ENCODE measurements around the gene BBS9.
"Not testable (repeated sequence)": the region's sequence is repeated elsewhere in the genome, so short reads cannot be mapped to it uniquely, and the experiment has no call there.

BBS9 gene

GRCh38 chr7:33261585-33261984 lies 132.2 kb downstream of the BBS9 start:
- no peak for DNase-seq (ENCODE audit: low read depth, low spot score)
- H3K27ac ChIP-seq, result no peak overlapping the region

GRCh38 chr7:33262476-33262875 lies 133.1 kb downstream of the BBS9 start:
- DNase-seq (ENCODE audit: low read depth, low spot score), result no peak
- no peak overlapping the region for H3K27ac ChIP-seq

GRCh38 chr7:33271839-33272371 lies 142.5 kb downstream of the BBS9 start:
- not testable (repeated sequence) for H3K27ac ChIP-seq; DNase-seq (ENCODE audit: low read depth, low spot score)

- DNase-seq (ENCODE audit: low read depth, low spot score), result no peak
- no peak overlapping the region for H3K27ac ChIP-seq
These were observed 144.0 kb downstream of the BBS9 start for GRCh38 chr7:33273356-33273755.

- no peak overlapping the region for H3K27ac ChIP-seq
- DNase-seq (ENCODE audit: low read depth, low spot score), result no peak
These were observed 147.0 kb downstream of the BBS9 start for GRCh38 chr7:33276325-33276724.

- no peak overlapping the region for H3K27ac ChIP-seq
- DNase-seq (ENCODE audit: low read depth, low spot score), result no peak
These were observed 147.4 kb downstream of the BBS9 start for GRCh38 chr7:33276729-33277128.

- H3K27ac ChIP-seq, result no peak overlapping the region
- no peak for DNase-seq (ENCODE audit: low read depth, low spot score)
These were observed 148.7 kb downstream of the BBS9 start for GRCh38 chr7:33278095-33278494.

- no peak for DNase-seq (ENCODE audit: low read depth, low spot score)
These were observed 157.1 kb downstream of the BBS9 start for GRCh38 chr7:33286501-33286900.

GRCh38 chr7:33287738-33288137 lies 158.4 kb downstream of the BBS9 start:
- H3K27ac ChIP-seq, result peak overlapping the region; percentile 56
- DNase-seq (ENCODE audit: low read depth, low spot score), result peak; percentile 31

More at GRCh38 chr7:33286501-33286900, 157.1 kb downstream of the BBS9 start:
- H3K27ac ChIP-seq, result no peak overlapping the region

GRCh38 chr7:33298848-33299247 lies 169.5 kb downstream of the BBS9 start:
- H3K27ac ChIP-seq, result no peak overlapping the region
- no peak for DNase-seq (ENCODE audit: low read depth, low spot score)

GRCh38 chr7:33299425-33299824 lies 170.1 kb downstream of the BBS9 start:
- DNase-seq (ENCODE audit: low read depth, low spot score), result no peak
- no peak overlapping the region for H3K27ac ChIP-seq

GRCh38 chr7:33300131-33300530 lies 170.8 kb downstream of the BBS9 start:
- no peak overlapping the region for H3K27ac ChIP-seq
- no peak for DNase-seq (ENCODE audit: low read depth, low spot score)

GRCh38 chr7:33300742-33301141 lies 171.4 kb downstream of the BBS9 start:
- DNase-seq (ENCODE audit: low read depth, low spot score), result no peak
- H3K27ac ChIP-seq, result no peak overlapping the region

- H3K27ac ChIP-seq; DNase-seq (ENCODE audit: low read depth, low spot score): not testable (repeated sequence)
These were observed 174.7 kb downstream of the BBS9 start for GRCh38 chr7:33303978-33304557.

GRCh38 chr7:33307205-33307604 lies 177.8 kb downstream of the BBS9 start:
- no peak for DNase-seq (ENCODE audit: low read depth, low spot score)
- no peak overlapping the region for H3K27ac ChIP-seq

GRCh38 chr7:33310546-33310945 lies 181.2 kb downstream of the BBS9 start:
- no peak for DNase-seq (ENCODE audit: low read depth, low spot score)
- H3K27ac ChIP-seq, result no peak overlapping the region

GRCh38 chr7:33325754-33326484 lies 196.6 kb downstream of the BBS9 start:
- DNase-seq (ENCODE audit: low read depth, low spot score), result no peak
- H3K27ac ChIP-seq, result no peak overlapping the region

- no peak for DNase-seq (ENCODE audit: low read depth, low spot score)
- no peak overlapping the region for H3K27ac ChIP-seq
These were observed 197.1 kb downstream of the BBS9 start for GRCh38 chr7:33326485-33326848.

- no peak for DNase-seq (ENCODE audit: low read depth, low spot score)
- H3K27ac ChIP-seq, result no peak overlapping the region
These were observed 198.1 kb downstream of the BBS9 start for GRCh38 chr7:33327427-33327826.

- no peak for DNase-seq (ENCODE audit: low read depth, low spot score)
- no peak overlapping the region for H3K27ac ChIP-seq
These were observed 205.0 kb downstream of the BBS9 start for GRCh38 chr7:33334349-33334748.

- no peak for DNase-seq (ENCODE audit: low read depth, low spot score)
- H3K27ac ChIP-seq, result no peak overlapping the region
These were observed 207.5 kb downstream of the BBS9 start for GRCh38 chr7:33336820-33337219.
